SIG-M5 (cell line): ENCODE measurements around the gene PSMB7.

Source experiments
- DNase-seq: peaks from one replicate; lab custom pipeline; 2025; lab: John Stamatoyannopoulos, UW

PSMB7 gene

GRCh38 chr9:124410321-124410913, 4.8 kb downstream of the PSMB7 start:
- no peak for DNase-seq

GRCh38 chr9:124409410-124409809, 5.8 kb downstream of the PSMB7 start:
- DNase-seq = no peak

- DNase-seq = no peak
Observed at GRCh38 chr9:124403246-124403645, 12.0 kb downstream of the PSMB7 start.

- DNase-seq = no peak
Observed at GRCh38 chr9:124399968-124400940, 15.0 kb downstream of the PSMB7 start.

- DNase-seq = no peak
Observed at GRCh38 chr9:124399323-124399967, 15.8 kb downstream of the PSMB7 start.

- no peak for DNase-seq
Observed at GRCh38 chr9:124398191-124398935, 16.9 kb downstream of the PSMB7 start.

GRCh38 chr9:124395826-124396225, 19.4 kb downstream of the PSMB7 start:
- DNase-seq = no peak

GRCh38 chr9:124394596-124394995, 20.6 kb downstream of the PSMB7 start:
- no peak for DNase-seq

GRCh38 chr9:124394167-124394566, 21.1 kb downstream of the PSMB7 start:
- DNase-seq = no peak

GRCh38 chr9:124392871-124393460, 22.3 kb downstream of the PSMB7 start:
- no peak for DNase-seq

- peak; percentile 87 for DNase-seq
Observed at GRCh38 chr9:124392254-124392870, 22.9 kb downstream of the PSMB7 start.

GRCh38 chr9:124390794-124391658, 24.2 kb downstream of the PSMB7 start:
- DNase-seq = no peak

GRCh38 chr9:124389146-124389939, 25.9 kb downstream of the PSMB7 start:
- DNase-seq = no peak

- peak; percentile 47 for DNase-seq
Observed at GRCh38 chr9:124388275-124389048, 26.8 kb downstream of the PSMB7 start.

- no peak for DNase-seq
Observed at GRCh38 chr9:124386201-124386600, 29.0 kb downstream of the PSMB7 start.

GRCh38 chr9:124385623-124386022, 29.6 kb downstream of the PSMB7 start:
- DNase-seq = no peak

GRCh38 chr9:124384846-124385245, 30.4 kb downstream of the PSMB7 start:
- no peak for DNase-seq

GRCh38 chr9:124384210-124384609, 31.0 kb downstream of the PSMB7 start:
- DNase-seq = no peak
